Smooth muscle cell (in vitro differentiated cells): ENCODE measurements around the gene XPOT. TPM values are rescaled to one million over a fixed set of nuclear protein-coding genes. Genes with fewer than 3 reads are reported as not detected.

Experiments
- DNase-seq: peaks from one replicate; lab custom pipeline; 2025; ENCODE audit not compliant: unreplicated experiment; lab: John Stamatoyannopoulos, UW
- H2AFZ ChIP-seq: fragments of 200-600 bp; sonication (generic); 2 replicates; pipeline ENCODE4 v1.6.0; 2016; ENCODE audit warnings: antibody characterized with exemption, low read depth, mild to moderate bottlenecking
- H3F3A ChIP-seq: fragments of 200-600 bp; sonication (generic); 2 replicates; pipeline ENCODE4 v1.6.0; 2017; ENCODE audit warnings: antibody characterized with exemption, low read depth
- H3K27ac ChIP-seq: fragments of 200-600 bp; sonication (generic); 2 replicates; pipeline ENCODE4 v1.5.1; 2016; ENCODE audit warnings: low read depth, mild to moderate bottlenecking
- H3K27me3 ChIP-seq: fragments of 200-600 bp; sonication (generic); 2 replicates; pipeline ENCODE4 v1.6.1; 2016; ENCODE audit warnings: low read depth, mild to moderate bottlenecking
- H3K36me3 ChIP-seq: fragments of 200-600 bp; sonication (generic); 2 replicates; pipeline ENCODE4 v1.5.1; 2016; ENCODE audit warnings: low read depth
- H3K4me1 ChIP-seq: fragments of 200-600 bp; sonication (generic); 2 replicates; pipeline ENCODE4 v1.5.1; 2016; ENCODE audit warnings: low read depth
- H3K4me2 ChIP-seq: fragments of 200-600 bp; sonication (generic); 2 replicates; pipeline ENCODE4 v1.6.0; 2016; ENCODE audit warnings: mild to moderate bottlenecking
- H3K4me3 ChIP-seq: fragments of 200-600 bp; sonication (generic); 2 replicates; pipeline ENCODE4 v1.5.1; 2016; ENCODE audit warnings: mild to moderate bottlenecking
- H3K79me2 ChIP-seq: fragments of 200-600 bp; sonication (generic); 2 replicates; pipeline ENCODE4 v1.6.0; 2016; ENCODE audit warnings: low read depth, mild to moderate bottlenecking
- H3K9ac ChIP-seq: fragments of 200-600 bp; sonication (generic); 2 replicates; pipeline ENCODE4 v1.6.0; 2016; ENCODE audit warnings: low read depth
- H3K9me3 ChIP-seq: fragments of 200-600 bp; sonication (generic); replicated peaks from 2 replicates; pipeline ENCODE4 v1.5.1; 2016; ENCODE audit warnings: low read depth
- H4K20me1 ChIP-seq: fragments of 200-600 bp; sonication (generic); 2 replicates; pipeline ENCODE4 v1.6.0; 2016; ENCODE audit warnings: low read depth
- CTCF ChIP-seq: fragments of 200-600 bp; sonication (generic); IDR thresholded peaks from 2 replicates; pipeline ENCODE4 v1.5.1; 2017; ENCODE audit warnings: borderline replicate concordance, mild to moderate bottlenecking, antibody characterized with exemption; ENCODE audit not compliant: insufficient read depth, poor library complexity, severe bottlenecking
- WGBS: methylation state at CpG from one replicate; pipeline ENCODE4 v1.1.7; 2016; ENCODE audit warnings: low lambda C conversion rate; 5-methylcytosine and 5-hydroxymethylcytosine counted together
- polyA plus RNA-seq: library from polyadenylated mRNA; unstranded; fragments of >200 nt; fragmentation: Nextera tagmentation; extraction: Ambion mirVana; gene quantifications from 2 replicates; pipeline ENCODE4 v1.2.1, GENCODE V29; 2016
- total RNA-seq: library from RNA; depleted of rRNA; stranded (reverse); fragments of >200 nt; gene quantifications from 2 replicates; pipeline ENCODE4 v1.2.3, GENCODE V29; 2014

The XPOT gene
- total and polyA plus RNA-seq, 2 experiments from 2014 or later: 42.9 to 70.7 TPM

- Histone ChIP-seq H3F3A (no peaks in the 10 kb centered on the region), H3K27me3 (no peaks in the 10 kb centered on the region), H3K4me1 (peaks cover 28% of the 10 kb centered on the region), H4K20me1 (peaks cover 50% of the 10 kb centered on the region), H3K4me3 (no peak overlapping the region), H3K79me2 (peaks cover 75% of the 10 kb centered on the region), H3K36me3 (peaks cover 9% of the 10 kb centered on the region), H3K27ac (no peak overlapping the region), H2AFZ (no peak overlapping the region), H3K4me2 (no peak overlapping the region), H3K9me3 (no peaks in the 10 kb centered on the region), H3K9ac (no peak overlapping the region)
- TF ChIP-seq CTCF: no peak
- WGBS: 92% methylated on average over 4 of the region's 4 CpGs
- DNase-seq: no peak
Observed at GRCh38 chr12:64457923-64458322, 53.7 kb downstream of the XPOT start.

DNA sequence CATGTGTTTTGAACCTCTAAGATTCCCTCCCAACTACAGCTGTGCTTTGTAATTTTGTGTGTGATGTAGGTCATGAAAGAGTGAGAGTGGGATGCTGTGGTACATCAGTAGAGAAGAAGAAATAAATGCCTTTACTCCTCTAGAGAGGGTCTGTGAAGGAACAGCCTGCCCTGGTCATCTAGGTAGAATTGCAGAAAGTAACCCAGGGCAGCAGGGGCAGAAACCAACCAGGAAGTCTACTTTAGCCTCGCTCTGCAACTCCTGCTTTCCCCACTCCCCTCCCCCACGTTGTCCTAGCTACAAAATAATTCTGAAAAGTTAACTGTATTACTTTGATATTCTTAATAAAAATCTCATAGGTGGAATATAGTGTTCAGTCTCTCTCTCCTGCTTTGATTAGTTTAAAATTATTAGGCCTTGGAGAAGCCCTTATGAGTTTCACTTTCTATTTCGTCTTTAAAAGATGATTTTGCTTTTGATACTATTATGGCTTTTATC lies 55.3 kb downstream of the XPOT start:
- Histone ChIP-seq H3K27me3 (no peaks in the 10 kb centered on the region), H3K4me2 (no peak overlapping the region), H3F3A (no peaks in the 10 kb centered on the region), H3K9ac (no peak overlapping the region), H3K27ac (no peak overlapping the region), H2AFZ (no peak overlapping the region), H4K20me1 (peaks cover 42% of the 10 kb centered on the region), H3K4me1 (peaks cover 22% of the 10 kb centered on the region), H3K4me3 (no peak overlapping the region), H3K9me3 (no peaks in the 10 kb centered on the region), H3K36me3 (peaks cover 9% of the 10 kb centered on the region), H3K79me2 (peaks cover 60% of the 10 kb centered on the region)
- WGBS: 90% methylated on average over 3 of the region's 3 CpGs
- no peak for TF ChIP-seq CTCF
- DNase-seq: no peak

- Histone ChIP-seq H3K9me3 (no peaks in the 10 kb centered on the region), H3K4me1 (peaks cover 20% of the 10 kb centered on the region), H3K9ac (peak overlapping the region; percentile 34), H2AFZ (no peak overlapping the region), H3K4me3 (no peak overlapping the region), H3F3A (no peaks in the 10 kb centered on the region), H3K4me2 (peak overlapping the region; percentile 53), H3K36me3 (peaks cover 15% of the 10 kb centered on the region), H3K79me2 (peaks cover 37% of the 10 kb centered on the region), H4K20me1 (peaks cover 27% of the 10 kb centered on the region), H3K27me3 (no peaks in the 10 kb centered on the region), H3K27ac (peak overlapping the region; percentile 70)
- WGBS: 48% methylated on average over 2 of the region's 2 CpGs
- TF ChIP-seq CTCF: no peak
- no peak for DNase-seq
Observed at GRCh38 chr12:64461634-64462414, 57.6 kb downstream of the XPOT start.

GRCh38 chr12:64466178-64466577 lies 62.0 kb downstream of the XPOT start:
- DNase-seq: no peak
- no peak overlapping the region for H2AFZ ChIP-seq
- H3K4me3 ChIP-seq: no peak overlapping the region
- H3K4me2 ChIP-seq: no peak overlapping the region
- H3K79me2 ChIP-seq: peaks cover 7% of the 10 kb centered on the region
- no peaks in the 10 kb centered on the region for H4K20me1 ChIP-seq
- H3K4me1 ChIP-seq: peaks cover 10% of the 10 kb centered on the region
- no peaks in the 10 kb centered on the region for H3F3A ChIP-seq
- H3K9ac ChIP-seq: no peak overlapping the region
- H3K27me3 ChIP-seq: no peaks in the 10 kb centered on the region
- TF ChIP-seq CTCF: no peak
- peaks cover 10% of the 10 kb centered on the region for H3K36me3 ChIP-seq
- H3K9me3 ChIP-seq: no peaks in the 10 kb centered on the region
- no peak overlapping the region for H3K27ac ChIP-seq
